HepG2 (cell line): ENCODE data around the gene ZNF500. TPM values are rescaled to one million over a fixed set of nuclear protein-coding genes. Genes with fewer than 3 reads are reported as not detected.

Source experiments
- ATF7 ChIP-seq, 2 experiments: fragments of 450-650 bp in 1 of 2; sonication (generic) in 1 of 2; formaldehyde crosslinking in 1 of 2; IDR thresholded peaks; 2 replicates each; pipeline versions ENCODE4 v1.4.0 to v1.6.1; 2016 to 2020; ENCODE audit warnings: antibody characterized with exemption in 1 of 2, mild to moderate bottlenecking in 1 of 2, missing genetic modification reagents in 1 of 2
- HOXA9 ChIP-seq: sonication (generic); formaldehyde crosslinking; IDR thresholded peaks from 2 replicates; pipeline ENCODE4 v1.8.1; 2022; ENCODE audit warnings: missing genetic modification reagents, mild to moderate bottlenecking, moderate library complexity, borderline replicate concordance
- MED1 ChIP-seq: sonication (generic); formaldehyde crosslinking; IDR thresholded peaks from 2 replicates; pipeline ENCODE4 v1.4.0; 2020; ENCODE audit warnings: missing genetic modification reagents
- MTA3 ChIP-seq: sonication (generic); formaldehyde crosslinking; IDR thresholded peaks from 2 replicates; pipeline ENCODE4 v1.4.0; 2020; ENCODE audit warnings: missing genetic modification reagents
- NR1H2 ChIP-seq: sonication (generic); formaldehyde crosslinking; IDR thresholded peaks from 2 replicates; pipeline ENCODE4 v1.8.1; 2022; ENCODE audit warnings: low read depth, missing genetic modification reagents, borderline replicate concordance
- WIZ ChIP-seq: sonication (generic); formaldehyde crosslinking; IDR thresholded peaks from 2 replicates; pipeline ENCODE4 v1.5.1; 2020; ENCODE audit warnings: mild to moderate bottlenecking, missing genetic modification reagents
- XRCC5 ChIP-seq: fragments of 200-400 bp; formaldehyde crosslinking; optimal IDR thresholded peaks from 2 replicates; pipeline ENCODE3; 2017; ENCODE audit warnings: mild to moderate bottlenecking, low read length
- ZBTB38 ChIP-seq: sonication (generic); formaldehyde crosslinking; IDR thresholded peaks from 2 replicates; pipeline ENCODE4 v1.5.1; 2020; ENCODE audit warnings: mild to moderate bottlenecking, missing genetic modification reagents
- ZBTB42 ChIP-seq: sonication (generic); formaldehyde crosslinking; IDR thresholded peaks from 2 replicates; pipeline ENCODE4 v1.5.0; 2020; ENCODE audit warnings: mild to moderate bottlenecking, missing genetic modification reagents
- ZNF251 ChIP-seq: sonication (generic); formaldehyde crosslinking; IDR thresholded peaks from 2 replicates; pipeline ENCODE4 v1.9.0; 2021; ENCODE audit warnings: mild to moderate bottlenecking, missing genetic modification reagents
- ZNF33B ChIP-seq: sonication (generic); formaldehyde crosslinking; IDR thresholded peaks from 2 replicates; pipeline ENCODE4 v1.5.1; 2020; ENCODE audit warnings: mild to moderate bottlenecking, missing genetic modification reagents
- ZNF570 ChIP-seq: sonication (generic); formaldehyde crosslinking; IDR thresholded peaks from 2 replicates; pipeline ENCODE4 v1.4.0; 2020; ENCODE audit warnings: mild to moderate bottlenecking, missing genetic modification reagents, borderline replicate concordance
- ZNF652 ChIP-seq: IDR thresholded peaks from 2 replicates; pipeline ENCODE4 v1.6.1; 2016; ENCODE audit warnings: low read depth, borderline replicate concordance
- ZNF781 ChIP-seq: sonication (generic); formaldehyde crosslinking; IDR thresholded peaks from 2 replicates; pipeline ENCODE4 v1.5.1; 2020; ENCODE audit warnings: borderline replicate concordance, mild to moderate bottlenecking, missing genetic modification reagents; ENCODE audit errors: not compliant biosample characterization
- ZNF883 ChIP-seq: sonication (generic); formaldehyde crosslinking; IDR thresholded peaks from 2 replicates; pipeline ENCODE4 v1.5.1; 2020; ENCODE audit warnings: mild to moderate bottlenecking, missing genetic modification reagents; ENCODE audit errors: not compliant biosample characterization
- polyA plus RNA-seq, 8 experiments: library from polyadenylated mRNA; depleted of rRNA in 3 of 8; stranded (reverse) in 7 of 8; unstranded in 1 of 8; fragments of >200 nt; fragmentation: Illumina TruSeq in 4 of 8; extraction: Trizol in 4 of 8; gene quantifications; 2 replicates each; pipeline versions ENCODE4 v1.2.1 to v1.2.3, GENCODE V29; 2011 to 2016; ENCODE audit warnings: low read depth in 4 of 8, missing spikeins in 1 of 8, mixed read lengths in 1 of 8; ENCODE audit not compliant: insufficient read depth in 1 of 8
- total RNA-seq, 5 experiments: library from RNA; depleted of rRNA; stranded (reverse); fragments of >200 nt; fragmentation: Illumina TruSeq; extraction: Trizol; gene quantifications; 2 replicates each; pipeline ENCODE4 v1.2.3, GENCODE V29; 2016; ENCODE audit warnings: low read depth in 1 of 5
- TF ChIP-seq, protein P1 (sequence below): sonication (generic); formaldehyde crosslinking; IDR thresholded peaks from 2 replicates; pipeline ENCODE4 v1.4.0; 2020; ENCODE audit warnings: missing genetic modification reagents
- TF ChIP-seq, protein P2 (sequence below): sonication (generic); formaldehyde crosslinking; IDR thresholded peaks from 2 replicates; pipeline ENCODE4 v1.8.1; 2023; ENCODE audit warnings: missing genetic modification reagents, mild to moderate bottlenecking, borderline replicate concordance
- TF ChIP-seq, protein P3 (sequence below): sonication (generic); formaldehyde crosslinking; conservative IDR thresholded peaks from 2 replicates; pipeline ENCODE4 v1.4.0; 2020; ENCODE audit warnings: missing genetic modification reagents
- TF ChIP-seq, protein P4 (sequence below): sonication (generic); formaldehyde crosslinking; IDR thresholded peaks from 2 replicates; pipeline ENCODE4 v1.8.0; 2022; ENCODE audit warnings: mild to moderate bottlenecking, missing genetic modification reagents, moderate library complexity
- TF ChIP-seq, protein P5 (sequence below), 2 experiments: sonication (generic) in 1 of 2; formaldehyde crosslinking in 1 of 2; IDR thresholded peaks; 2 replicates each; pipeline versions ENCODE4 v1.4.0 to v1.6.1; 2016 to 2020; ENCODE audit warnings: borderline replicate concordance in 1 of 2, low read depth in 1 of 2, mild to moderate bottlenecking in 1 of 2, missing genetic modification reagents in 1 of 2

Gene ZNF500
- total and polyA plus RNA-seq, 2 of the 13 experiments (the other 11 are each of a cell fraction or from before 2014, with no cell fraction given), result 6.1 to 12.2 TPM

DNA sequence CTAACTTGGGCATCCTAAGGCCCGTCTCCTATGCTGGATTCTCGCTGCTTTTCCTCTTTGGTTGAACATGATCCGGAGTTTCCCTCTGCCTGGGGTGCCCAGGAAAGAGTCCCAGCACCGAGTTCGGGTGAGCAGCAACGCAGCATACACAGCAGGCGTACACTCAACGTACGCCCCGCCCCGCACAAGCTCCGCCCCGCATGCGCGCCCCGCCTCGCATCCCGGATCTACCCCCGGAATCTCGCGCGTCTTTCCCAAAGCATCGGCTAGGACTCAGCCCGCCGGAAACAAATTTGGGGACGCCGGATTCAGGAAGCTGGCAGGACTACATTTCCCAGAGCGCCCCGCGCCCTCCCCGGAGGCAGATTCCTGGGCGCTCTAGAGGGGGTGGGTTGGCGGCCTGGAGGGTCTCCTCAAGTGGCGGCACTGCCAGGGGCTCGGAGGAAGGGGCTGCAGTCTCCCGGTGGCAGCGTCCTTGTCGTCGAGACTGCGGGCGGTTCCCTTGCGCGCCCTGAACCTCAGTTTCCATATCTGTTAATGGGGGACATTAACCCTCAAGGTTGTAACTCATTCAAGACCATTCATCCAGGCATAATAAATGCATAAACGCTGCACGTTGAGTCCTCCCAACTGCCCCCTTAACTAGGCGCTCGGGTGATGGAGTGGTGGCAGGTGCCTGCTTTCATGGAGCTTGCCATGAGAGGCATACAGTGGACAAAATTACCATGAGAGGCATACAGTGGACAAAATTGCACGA is 1.8 kb upstream of the ZNF500 start (continued):
- peak; percentile 69; the same call in 1 of the 2 replicates for TF ChIP-seq ZNF652
- TF ChIP-seq, protein P1, sequence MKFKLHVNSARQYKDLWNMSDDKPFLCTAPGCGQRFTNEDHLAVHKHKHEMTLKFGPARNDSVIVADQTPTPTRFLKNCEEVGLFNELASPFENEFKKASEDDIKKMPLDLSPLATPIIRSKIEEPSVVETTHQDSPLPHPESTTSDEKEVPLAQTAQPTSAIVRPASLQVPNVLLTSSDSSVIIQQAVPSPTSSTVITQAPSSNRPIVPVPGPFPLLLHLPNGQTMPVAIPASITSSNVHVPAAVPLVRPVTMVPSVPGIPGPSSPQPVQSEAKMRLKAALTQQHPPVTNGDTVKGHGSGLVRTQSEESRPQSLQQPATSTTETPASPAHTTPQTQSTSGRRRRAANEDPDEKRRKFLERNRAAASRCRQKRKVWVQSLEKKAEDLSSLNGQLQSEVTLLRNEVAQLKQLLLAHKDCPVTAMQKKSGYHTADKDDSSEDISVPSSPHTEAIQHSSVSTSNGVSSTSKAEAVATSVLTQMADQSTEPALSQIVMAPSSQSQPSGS (CRISPR knock-in tag), result peak; percentile 33; the same call in 1 of the 2 replicates
- TF ChIP-seq WIZ (CRISPR knock-in tag), result no peak; the same call in 1 of the 2 replicates
- peak; percentile 70; the same call in 1 of the 2 replicates for TF ChIP-seq MED1 (CRISPR knock-in tag)
- TF ChIP-seq ZNF251 (CRISPR knock-in tag), result no peak
- TF ChIP-seq, protein P2, sequence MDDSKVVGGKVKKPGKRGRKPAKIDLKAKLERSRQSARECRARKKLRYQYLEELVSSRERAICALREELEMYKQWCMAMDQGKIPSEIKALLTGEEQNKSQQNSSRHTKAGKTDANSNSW (CRISPR knock-in tag), result no peak
- TF ChIP-seq ATF7 (IDR thresholded peaks at IDR 0.05), result no peak
- no peak for TF ChIP-seq ATF7 (CRISPR knock-in tag; IDR thresholded peaks at IDR 0.05)
- TF ChIP-seq HOXA9 (CRISPR knock-in tag), result no peak
- no peak for TF ChIP-seq XRCC5
- no peak for TF ChIP-seq ZBTB42
- TF ChIP-seq, protein P3, sequence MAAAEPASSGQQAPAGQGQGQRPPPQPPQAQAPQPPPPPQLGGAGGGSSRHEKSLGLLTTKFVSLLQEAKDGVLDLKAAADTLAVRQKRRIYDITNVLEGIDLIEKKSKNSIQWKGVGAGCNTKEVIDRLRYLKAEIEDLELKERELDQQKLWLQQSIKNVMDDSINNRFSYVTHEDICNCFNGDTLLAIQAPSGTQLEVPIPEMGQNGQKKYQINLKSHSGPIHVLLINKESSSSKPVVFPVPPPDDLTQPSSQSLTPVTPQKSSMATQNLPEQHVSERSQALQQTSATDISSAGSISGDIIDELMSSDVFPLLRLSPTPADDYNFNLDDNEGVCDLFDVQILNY, result peak; percentile 61; the same call in 1 of the 2 replicates
- TF ChIP-seq MTA3 (CRISPR knock-in tag), result no peak
- TF ChIP-seq ZNF570 (CRISPR knock-in tag), result no peak
- TF ChIP-seq NR1H2 (CRISPR knock-in tag), result no peak
- no peak for TF ChIP-seq ZNF883 (CRISPR knock-in tag)
- peak; percentile 54; the same call in 1 of the 2 replicates for TF ChIP-seq ZBTB38 (CRISPR knock-in tag)
- TF ChIP-seq ZNF781, result peak; percentile 39
- TF ChIP-seq, protein P4, sequence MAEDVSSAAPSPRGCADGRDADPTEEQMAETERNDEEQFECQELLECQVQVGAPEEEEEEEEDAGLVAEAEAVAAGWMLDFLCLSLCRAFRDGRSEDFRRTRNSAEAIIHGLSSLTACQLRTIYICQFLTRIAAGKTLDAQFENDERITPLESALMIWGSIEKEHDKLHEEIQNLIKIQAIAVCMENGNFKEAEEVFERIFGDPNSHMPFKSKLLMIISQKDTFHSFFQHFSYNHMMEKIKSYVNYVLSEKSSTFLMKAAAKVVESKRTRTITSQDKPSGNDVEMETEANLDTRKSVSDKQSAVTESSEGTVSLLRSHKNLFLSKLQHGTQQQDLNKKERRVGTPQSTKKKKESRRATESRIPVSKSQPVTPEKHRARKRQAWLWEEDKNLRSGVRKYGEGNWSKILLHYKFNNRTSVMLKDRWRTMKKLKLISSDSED (CRISPR knock-in tag), result no peak
- TF ChIP-seq, protein P5, sequence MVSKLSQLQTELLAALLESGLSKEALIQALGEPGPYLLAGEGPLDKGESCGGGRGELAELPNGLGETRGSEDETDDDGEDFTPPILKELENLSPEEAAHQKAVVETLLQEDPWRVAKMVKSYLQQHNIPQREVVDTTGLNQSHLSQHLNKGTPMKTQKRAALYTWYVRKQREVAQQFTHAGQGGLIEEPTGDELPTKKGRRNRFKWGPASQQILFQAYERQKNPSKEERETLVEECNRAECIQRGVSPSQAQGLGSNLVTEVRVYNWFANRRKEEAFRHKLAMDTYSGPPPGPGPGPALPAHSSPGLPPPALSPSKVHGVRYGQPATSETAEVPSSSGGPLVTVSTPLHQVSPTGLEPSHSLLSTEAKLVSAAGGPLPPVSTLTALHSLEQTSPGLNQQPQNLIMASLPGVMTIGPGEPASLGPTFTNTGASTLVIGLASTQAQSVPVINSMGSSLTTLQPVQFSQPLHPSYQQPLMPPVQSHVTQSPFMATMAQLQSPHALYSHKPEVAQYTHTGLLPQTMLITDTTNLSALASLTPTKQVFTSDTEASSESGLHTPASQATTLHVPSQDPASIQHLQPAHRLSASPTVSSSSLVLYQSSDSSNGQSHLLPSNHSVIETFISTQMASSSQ (IDR thresholded peaks at IDR 0.05; ENCODE audit: low read depth), result no peak
- TF ChIP-seq, protein P5 (CRISPR knock-in tag; IDR thresholded peaks at IDR 0.05; ENCODE audit: borderline replicate concordance), result 0 out of 2 replicates have a peak, but pooled peaks have one; percentile 32
- no peak for TF ChIP-seq ZNF33B (CRISPR knock-in tag)
